ENCODE results near the gene NCOA3.
"Not testable (repeated sequence)": the region's sequence is repeated elsewhere in the genome, so short reads cannot be mapped to it uniquely, and the experiment has no call there.

Gene NCOA3

GRCh38 chr20:47501482-47502270 lies at the start of gene NCOA3:
NCOA3 (plus strand) TSS chr20:47501887; CDS start chr20:47622248, 120,361 bp downstream.
- peak; percentile 96 for DNase-seq

GRCh38 chr20:47452736-47453161 lies 48.9 kb upstream of the NCOA3 start:
- no peak for DNase-seq

GRCh38 chr20:47453167-47453782 lies 48.4 kb upstream of the NCOA3 start:
- no peak for DNase-seq

GRCh38 chr20:47454298-47455132 lies 47.2 kb upstream of the NCOA3 start:
- no peak for DNase-seq

- DNase-seq = no peak
Observed at GRCh38 chr20:47455133-47456040, 46.3 kb upstream of the NCOA3 start.

GRCh38 chr20:47456041-47456537 lies 45.6 kb upstream of the NCOA3 start:
- no peak for DNase-seq

GRCh38 chr20:47456952-47457724 lies 44.5 kb upstream of the NCOA3 start:
- no peak for DNase-seq

- DNase-seq = not testable (repeated sequence)
Observed at GRCh38 chr20:47458280-47459050, 43.2 kb upstream of the NCOA3 start.

GRCh38 chr20:47459344-47460073 lies 42.2 kb upstream of the NCOA3 start:
- DNase-seq = no peak

- DNase-seq = not testable (repeated sequence)
Observed at GRCh38 chr20:47460761-47461112, 41.0 kb upstream of the NCOA3 start.

GRCh38 chr20:47461120-47461685 lies 40.5 kb upstream of the NCOA3 start:
- no peak for DNase-seq

- DNase-seq = not testable (repeated sequence)
Observed at GRCh38 chr20:47461906-47462305, 39.8 kb upstream of the NCOA3 start.

GRCh38 chr20:47464380-47465101 lies 37.1 kb upstream of the NCOA3 start:
- DNase-seq = no peak

- DNase-seq = no peak
Observed at GRCh38 chr20:47465335-47466090, 36.2 kb upstream of the NCOA3 start.

- DNase-seq = no peak
Observed at GRCh38 chr20:47466213-47466612, 35.5 kb upstream of the NCOA3 start.

GRCh38 chr20:47466704-47467459 lies 34.8 kb upstream of the NCOA3 start:
- no peak for DNase-seq

All from NCI-H526 treated with DMSO at 0.1 percent for 48 hours (cell line).